ENCODE measurements around the gene RAB36. TPM values are rescaled to one million over a fixed set of nuclear protein-coding genes. Genes with fewer than 3 reads are reported as not detected.
"Not testable (repeated sequence)": the region's sequence is repeated elsewhere in the genome, so short reads cannot be mapped to it uniquely, and the experiment has no call there.

RAB36 gene
- total RNA-seq, 1 donor from 2014 or later, result 0.26 TPM

DNA sequence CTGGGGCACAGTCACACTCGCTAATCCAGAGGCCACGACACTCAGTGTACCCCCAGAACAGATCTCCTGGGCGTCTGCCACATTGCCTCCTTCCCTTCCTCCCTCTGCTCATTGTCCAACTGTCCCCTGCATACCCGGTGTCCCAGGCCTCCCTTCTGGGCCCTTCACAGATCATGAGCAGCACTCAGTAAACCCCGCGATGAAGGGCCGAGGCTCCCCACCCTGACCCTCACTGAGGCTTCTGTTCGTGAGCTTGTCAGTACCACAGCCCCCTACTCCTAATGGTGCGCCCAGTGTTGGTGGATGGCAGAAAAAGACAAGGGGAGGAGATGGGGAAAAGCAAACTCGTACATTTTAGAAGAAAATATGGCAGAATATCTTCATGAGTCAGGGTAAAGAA lies 16.1 kb upstream of the RAB36 start:
- TF ChIP-seq, protein P1, sequence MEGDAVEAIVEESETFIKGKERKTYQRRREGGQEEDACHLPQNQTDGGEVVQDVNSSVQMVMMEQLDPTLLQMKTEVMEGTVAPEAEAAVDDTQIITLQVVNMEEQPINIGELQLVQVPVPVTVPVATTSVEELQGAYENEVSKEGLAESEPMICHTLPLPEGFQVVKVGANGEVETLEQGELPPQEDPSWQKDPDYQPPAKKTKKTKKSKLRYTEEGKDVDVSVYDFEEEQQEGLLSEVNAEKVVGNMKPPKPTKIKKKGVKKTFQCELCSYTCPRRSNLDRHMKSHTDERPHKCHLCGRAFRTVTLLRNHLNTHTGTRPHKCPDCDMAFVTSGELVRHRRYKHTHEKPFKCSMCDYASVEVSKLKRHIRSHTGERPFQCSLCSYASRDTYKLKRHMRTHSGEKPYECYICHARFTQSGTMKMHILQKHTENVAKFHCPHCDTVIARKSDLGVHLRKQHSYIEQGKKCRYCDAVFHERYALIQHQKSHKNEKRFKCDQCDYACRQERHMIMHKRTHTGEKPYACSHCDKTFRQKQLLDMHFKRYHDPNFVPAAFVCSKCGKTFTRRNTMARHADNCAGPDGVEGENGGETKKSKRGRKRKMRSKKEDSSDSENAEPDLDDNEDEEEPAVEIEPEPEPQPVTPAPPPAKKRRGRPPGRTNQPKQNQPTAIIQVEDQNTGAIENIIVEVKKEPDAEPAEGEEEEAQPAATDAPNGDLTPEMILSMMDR (IDR thresholded peaks at IDR 0.05; ENCODE audit: insufficient read depth, low read length, severe bottlenecking), result no peak
- DNase-seq (ENCODE audit: low read depth) (no peak), FAIRE-seq (no peak)
- H3K36me3 ChIP-seq (ENCODE audit: control insufficient read depth, insufficient read depth, low read length), result no peaks in the 10 kb centered on the region
- H3K4me3 ChIP-seq (ENCODE audit: low read depth, low read length), result no peak overlapping the region
- H3K27me3 ChIP-seq (ENCODE audit: control insufficient read depth, insufficient read depth, low read length), result no peaks in the 10 kb centered on the region

DNA sequence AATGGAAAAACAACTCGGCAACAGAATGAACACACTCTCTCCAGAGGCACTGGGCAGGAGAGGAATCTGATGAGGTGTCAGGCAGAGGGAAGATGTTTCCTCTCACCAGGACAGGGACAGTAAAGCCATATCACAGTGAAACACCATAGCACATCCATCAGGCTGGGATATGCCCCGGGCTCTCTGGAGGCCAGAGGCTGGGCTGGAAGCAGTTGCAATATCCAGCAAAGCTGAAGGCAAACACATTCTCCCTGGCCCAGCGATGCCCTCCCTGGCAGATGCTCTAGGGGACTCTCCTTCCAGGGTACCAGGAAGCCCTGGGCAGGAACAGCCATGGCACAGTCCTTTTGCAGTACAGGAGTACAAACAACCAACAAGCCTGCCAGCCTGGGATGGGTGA lies 14.6 kb upstream of the RAB36 start:
- Histone ChIP-seq H3K36me3 (ENCODE audit: control insufficient read depth, insufficient read depth, low read length) (no peaks in the 10 kb centered on the region), H3K4me3 (ENCODE audit: low read depth, low read length) (no peak overlapping the region), H3K27me3 (ENCODE audit: control insufficient read depth, insufficient read depth, low read length) (no peaks in the 10 kb centered on the region)
- FAIRE-seq (peak; percentile 7), DNase-seq (ENCODE audit: low read depth) (no peak)
- TF ChIP-seq, protein P1 (IDR thresholded peaks at IDR 0.05; ENCODE audit: insufficient read depth, low read length, severe bottlenecking), result no peak

DNA sequence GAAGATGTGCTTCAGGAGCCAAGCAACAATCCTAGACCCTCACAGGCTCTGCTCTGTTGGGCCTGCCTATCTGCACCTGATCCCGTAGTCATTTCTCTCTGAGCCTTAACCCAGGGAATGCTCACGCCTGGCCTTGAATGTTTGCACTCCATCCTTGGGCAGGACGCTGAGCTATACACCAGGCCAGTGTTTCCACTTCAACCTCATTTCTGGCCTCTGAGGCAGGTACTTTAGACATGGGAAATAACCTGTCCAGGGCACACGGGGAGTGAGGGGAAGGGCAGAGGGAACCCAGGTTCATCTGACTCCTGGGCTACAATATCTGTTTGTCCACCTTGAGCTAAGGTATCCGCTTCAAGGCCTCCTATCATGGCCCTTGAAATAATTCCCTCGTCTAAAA lies 13.3 kb upstream of the RAB36 start:
- TF ChIP-seq, protein P1 (IDR thresholded peaks at IDR 0.05; ENCODE audit: insufficient read depth, low read length, severe bottlenecking), result no peak
- H3K36me3 ChIP-seq (ENCODE audit: control insufficient read depth, insufficient read depth, low read length), result no peaks in the 10 kb centered on the region
- H3K27me3 ChIP-seq (ENCODE audit: control insufficient read depth, insufficient read depth, low read length), result no peaks in the 10 kb centered on the region
- H3K4me3 ChIP-seq (ENCODE audit: low read depth, low read length), result no peak overlapping the region
- no peak for DNase-seq (ENCODE audit: low read depth)
- no peak for FAIRE-seq

DNA sequence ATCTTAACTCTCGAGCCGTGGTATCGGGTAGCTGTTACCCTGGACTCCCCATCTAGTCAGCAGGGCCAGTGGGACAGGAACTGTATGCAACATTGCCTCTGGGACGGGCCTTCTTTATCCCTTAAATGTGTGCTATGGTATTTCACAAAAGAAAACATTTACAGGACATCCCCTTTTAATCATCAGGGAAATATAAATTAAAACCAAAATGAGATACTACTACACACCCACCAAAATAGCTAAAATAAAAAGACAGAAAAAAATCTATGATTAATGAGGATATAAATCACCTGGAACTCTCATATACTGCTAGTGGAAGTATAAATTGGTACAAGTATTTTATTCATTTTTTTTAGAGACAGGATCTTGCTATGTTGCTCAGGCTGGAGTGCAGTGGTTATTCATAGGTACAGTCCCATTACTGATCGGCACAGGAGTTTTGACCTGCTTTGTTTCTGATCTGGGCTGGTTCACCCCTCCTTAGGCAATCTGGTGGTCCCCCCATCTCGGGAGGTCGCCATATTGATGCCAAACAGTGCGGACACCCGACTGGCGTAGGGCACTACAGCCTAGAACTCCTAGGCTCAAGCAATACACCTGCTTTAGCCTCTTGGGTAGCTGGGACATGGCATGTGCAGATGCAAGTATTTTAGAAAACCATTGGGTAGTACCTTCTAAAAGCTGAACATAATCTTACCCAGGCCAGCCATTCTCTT lies 12.7 kb upstream of the RAB36 start:
- H3K4me3 ChIP-seq (ENCODE audit: low read depth, low read length), result no peak overlapping the region
- no peaks in the 10 kb centered on the region for H3K27me3 ChIP-seq (ENCODE audit: control insufficient read depth, insufficient read depth, low read length)
- TF ChIP-seq, protein P1 (IDR thresholded peaks at IDR 0.05; ENCODE audit: insufficient read depth, low read length, severe bottlenecking), result no peak
- no peaks in the 10 kb centered on the region for H3K36me3 ChIP-seq (ENCODE audit: control insufficient read depth, insufficient read depth, low read length)
- FAIRE-seq (no peak), DNase-seq (ENCODE audit: low read depth) (no peak)

DNA sequence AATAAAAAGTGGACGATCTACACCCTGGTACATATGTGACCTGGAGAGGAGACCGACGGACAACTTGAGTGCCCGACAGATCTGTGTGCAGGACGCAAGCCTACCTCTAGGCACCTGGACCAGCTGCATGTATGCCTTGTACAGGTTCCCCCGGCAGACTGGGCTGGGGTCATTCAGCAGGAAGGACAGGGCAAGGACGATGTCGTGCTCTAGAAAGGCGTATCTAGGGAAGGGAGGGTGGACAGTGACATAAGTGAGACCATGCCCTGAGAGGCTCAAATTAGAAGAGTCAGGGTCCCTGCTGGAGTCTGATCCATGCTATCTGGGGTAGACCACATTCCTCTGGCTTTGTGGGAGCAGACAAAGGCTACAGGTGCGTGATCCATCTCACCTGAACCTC lies 11.4 kb upstream of the RAB36 start:
- H3K36me3 ChIP-seq (ENCODE audit: control insufficient read depth, insufficient read depth, low read length), result no peaks in the 10 kb centered on the region
- no peak for DNase-seq (ENCODE audit: low read depth)
- no peak overlapping the region for H3K4me3 ChIP-seq (ENCODE audit: low read depth, low read length)
- no peaks in the 10 kb centered on the region for H3K27me3 ChIP-seq (ENCODE audit: control insufficient read depth, insufficient read depth, low read length)
- TF ChIP-seq, protein P1 (IDR thresholded peaks at IDR 0.05; ENCODE audit: insufficient read depth, low read length, severe bottlenecking), result no peak
- no peak for FAIRE-seq

DNA sequence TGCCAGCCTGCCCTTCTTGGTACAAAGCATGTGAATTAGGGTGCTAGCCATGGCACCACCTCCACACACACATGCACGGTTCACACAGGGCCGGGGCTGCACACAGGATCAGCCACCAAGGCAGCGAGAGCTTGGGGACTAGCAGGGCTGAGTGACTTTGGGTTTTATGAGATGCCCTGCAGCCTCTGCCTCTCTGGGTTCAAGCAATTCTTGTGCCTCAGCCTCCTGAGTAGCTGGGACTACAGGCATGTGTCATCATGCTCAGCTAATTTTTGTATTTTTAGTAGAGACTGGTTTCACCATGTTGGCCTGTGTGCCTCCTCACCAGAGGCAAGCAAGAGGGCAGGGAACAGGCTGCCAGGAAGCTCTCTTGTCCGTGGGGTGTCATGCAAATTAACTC lies 8.3 kb upstream of the RAB36 start:
- not testable (repeated sequence) for DNase-seq (ENCODE audit: low read depth); H3K27me3 ChIP-seq (ENCODE audit: control insufficient read depth, insufficient read depth, low read length); FAIRE-seq; H3K4me3 ChIP-seq (ENCODE audit: low read depth, low read length); H3K36me3 ChIP-seq (ENCODE audit: control insufficient read depth, insufficient read depth, low read length)
